ENCODE data around the gene SDHD. TPM values are rescaled to one million over a fixed set of nuclear protein-coding genes. Genes with fewer than 3 reads are reported as not detected.

Gene SDHD
- total RNA-seq, 1 donor from 2014 or later = 47.3 TPM

GRCh38 chr11:112097734-112098528 lies 11.3 kb downstream of the SDHD start:
- H3K4me1 Mint-ChIP-seq = no peaks in the 10 kb centered on the region
- no peak overlapping the region for H3K27ac Mint-ChIP-seq
- no peak for DNase-seq (ENCODE audit: low spot score in 2 of 2, unreplicated experiment in 2 of 2)

GRCh38 chr11:112100462-112100861 lies 13.8 kb downstream of the SDHD start:
- no peaks in the 10 kb centered on the region for H3K9me3 Mint-ChIP-seq

More at GRCh38 chr11:112097734-112098528, 11.3 kb downstream of the SDHD start:
- H3K36me3 Mint-ChIP-seq = peaks cover 17% of the 10 kb centered on the region
- no peak for TF ChIP-seq CTCF (IDR thresholded peaks at IDR 0.05; ENCODE audit: unreplicated experiment)
- H3K27me3 Mint-ChIP-seq (ENCODE audit: low read depth) = no peaks in the 10 kb centered on the region
- H3K9me3 Mint-ChIP-seq = no peaks in the 10 kb centered on the region
- H3K4me3 Mint-ChIP-seq = no peak overlapping the region

GRCh38 chr11:112103446-112103845 lies 16.8 kb downstream of the SDHD start:
- H3K9me3 Mint-ChIP-seq = no peaks in the 10 kb centered on the region
- H3K4me3 Mint-ChIP-seq = no peak overlapping the region
- DNase-seq (ENCODE audit: low spot score in 2 of 2, unreplicated experiment in 2 of 2) = no peak
- no peak overlapping the region for H3K27ac Mint-ChIP-seq
- H3K36me3 Mint-ChIP-seq = peaks cover 2% of the 10 kb centered on the region
- no peak for TF ChIP-seq CTCF (IDR thresholded peaks at IDR 0.05; ENCODE audit: unreplicated experiment)
- H3K4me1 Mint-ChIP-seq = no peaks in the 10 kb centered on the region
- no peaks in the 10 kb centered on the region for H3K27me3 Mint-ChIP-seq (ENCODE audit: low read depth)

More at GRCh38 chr11:112100462-112100861, 13.8 kb downstream of the SDHD start:
- no peak for TF ChIP-seq CTCF (IDR thresholded peaks at IDR 0.05; ENCODE audit: unreplicated experiment)
- peaks cover 9% of the 10 kb centered on the region for H3K36me3 Mint-ChIP-seq
- H3K27me3 Mint-ChIP-seq (ENCODE audit: low read depth) = no peaks in the 10 kb centered on the region
- no peak overlapping the region for H3K27ac Mint-ChIP-seq
- no peaks in the 10 kb centered on the region for H3K4me1 Mint-ChIP-seq
- no peak for DNase-seq (ENCODE audit: low spot score in 2 of 2, unreplicated experiment in 2 of 2)
- H3K4me3 Mint-ChIP-seq = no peak overlapping the region

- no peak for TF ChIP-seq CTCF (IDR thresholded peaks at IDR 0.05; ENCODE audit: unreplicated experiment)
- DNase-seq (ENCODE audit: low spot score in 2 of 2, unreplicated experiment in 2 of 2) = no peak
- Mint-ChIP-seq H3K9me3 (peaks cover 9% of the 10 kb centered on the region), H3K4me3 (no peak overlapping the region), H3K27ac (no peak overlapping the region), H3K27me3 (ENCODE audit: low read depth) (no peaks in the 10 kb centered on the region), H3K4me1 (no peaks in the 10 kb centered on the region), H3K36me3 (no peaks in the 10 kb centered on the region)
These were observed 19.4 kb downstream of the SDHD start for GRCh38 chr11:112106070-112106469.

- TF ChIP-seq CTCF (IDR thresholded peaks at IDR 0.05; ENCODE audit: unreplicated experiment) = peak; percentile 77
- peaks cover 15% of the 10 kb centered on the region for H3K9me3 Mint-ChIP-seq
- no peak overlapping the region for H3K4me3 Mint-ChIP-seq
- no peaks in the 10 kb centered on the region for H3K27me3 Mint-ChIP-seq (ENCODE audit: low read depth)
- H3K4me1 Mint-ChIP-seq = peaks cover 3% of the 10 kb centered on the region
- H3K36me3 Mint-ChIP-seq = peaks cover 5% of the 10 kb centered on the region
- H3K27ac Mint-ChIP-seq = no peak overlapping the region
- DNase-seq (ENCODE audit: low spot score in 2 of 2, unreplicated experiment in 2 of 2) = no peak
These were observed 27.1 kb downstream of the SDHD start for GRCh38 chr11:112113539-112114457.

Measured in mesothelial cell of epicardium (in vitro differentiated cells).